Prostate gland (tissue), 2 donors: Measurements from ENCODE around the gene TFF1.

Experiments used
- POLR2A ChIP-seq: fragments of 450-650 bp; IDR thresholded peaks from one replicate; pipeline ENCODE4 v1.6.1; 2016; ENCODE audit warnings: antibody characterized with exemption, mild to moderate bottlenecking
- TF ChIP-seq, protein P1 (sequence below), 4 experiments: fragments of 200-600 bp in 2 of 4; fragments of 450-650 bp in 2 of 4; sonication (generic) in 2 of 4; IDR thresholded peaks; 1 replicate in 3 of 4; 2 replicates in 1 of 4; pipeline ENCODE4 v1.5.1; 2016 to 2019; ENCODE audit warnings: antibody characterized with exemption in 4 of 4, mild to moderate bottlenecking in 2 of 4, moderate library complexity in 2 of 4

DNA sequence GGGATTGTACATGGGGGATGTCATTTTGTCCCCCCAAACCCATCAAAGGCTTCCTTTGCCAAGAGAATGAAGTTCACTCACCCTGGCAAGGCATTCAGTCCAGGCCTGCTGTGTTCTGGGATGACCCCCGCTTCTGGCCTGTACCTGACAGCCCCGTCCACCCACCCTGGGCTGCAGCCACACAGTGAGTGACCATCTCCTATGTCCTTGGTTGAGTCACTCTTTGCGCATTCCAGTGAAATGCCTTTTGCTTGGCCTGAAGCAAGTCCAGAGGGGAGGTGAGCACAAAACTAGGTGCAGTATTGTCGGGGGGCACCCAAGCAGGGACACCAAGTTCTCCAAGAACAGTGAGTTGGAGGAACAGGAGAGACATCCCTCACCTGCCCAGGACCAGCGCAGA, 19.3 kb upstream of the TFF1 start:
- TF ChIP-seq, protein P1, sequence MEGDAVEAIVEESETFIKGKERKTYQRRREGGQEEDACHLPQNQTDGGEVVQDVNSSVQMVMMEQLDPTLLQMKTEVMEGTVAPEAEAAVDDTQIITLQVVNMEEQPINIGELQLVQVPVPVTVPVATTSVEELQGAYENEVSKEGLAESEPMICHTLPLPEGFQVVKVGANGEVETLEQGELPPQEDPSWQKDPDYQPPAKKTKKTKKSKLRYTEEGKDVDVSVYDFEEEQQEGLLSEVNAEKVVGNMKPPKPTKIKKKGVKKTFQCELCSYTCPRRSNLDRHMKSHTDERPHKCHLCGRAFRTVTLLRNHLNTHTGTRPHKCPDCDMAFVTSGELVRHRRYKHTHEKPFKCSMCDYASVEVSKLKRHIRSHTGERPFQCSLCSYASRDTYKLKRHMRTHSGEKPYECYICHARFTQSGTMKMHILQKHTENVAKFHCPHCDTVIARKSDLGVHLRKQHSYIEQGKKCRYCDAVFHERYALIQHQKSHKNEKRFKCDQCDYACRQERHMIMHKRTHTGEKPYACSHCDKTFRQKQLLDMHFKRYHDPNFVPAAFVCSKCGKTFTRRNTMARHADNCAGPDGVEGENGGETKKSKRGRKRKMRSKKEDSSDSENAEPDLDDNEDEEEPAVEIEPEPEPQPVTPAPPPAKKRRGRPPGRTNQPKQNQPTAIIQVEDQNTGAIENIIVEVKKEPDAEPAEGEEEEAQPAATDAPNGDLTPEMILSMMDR (IDR thresholded peaks at IDR 0.05), result no peak
- TF ChIP-seq POLR2A, result no peak
